ENCODE data around the gene MTUS2.

The MTUS2 gene

GRCh38 chr13:29513981-29514719 is 694.0 kb downstream of the MTUS2 start:
- DNase-seq, result no peak

DNA sequence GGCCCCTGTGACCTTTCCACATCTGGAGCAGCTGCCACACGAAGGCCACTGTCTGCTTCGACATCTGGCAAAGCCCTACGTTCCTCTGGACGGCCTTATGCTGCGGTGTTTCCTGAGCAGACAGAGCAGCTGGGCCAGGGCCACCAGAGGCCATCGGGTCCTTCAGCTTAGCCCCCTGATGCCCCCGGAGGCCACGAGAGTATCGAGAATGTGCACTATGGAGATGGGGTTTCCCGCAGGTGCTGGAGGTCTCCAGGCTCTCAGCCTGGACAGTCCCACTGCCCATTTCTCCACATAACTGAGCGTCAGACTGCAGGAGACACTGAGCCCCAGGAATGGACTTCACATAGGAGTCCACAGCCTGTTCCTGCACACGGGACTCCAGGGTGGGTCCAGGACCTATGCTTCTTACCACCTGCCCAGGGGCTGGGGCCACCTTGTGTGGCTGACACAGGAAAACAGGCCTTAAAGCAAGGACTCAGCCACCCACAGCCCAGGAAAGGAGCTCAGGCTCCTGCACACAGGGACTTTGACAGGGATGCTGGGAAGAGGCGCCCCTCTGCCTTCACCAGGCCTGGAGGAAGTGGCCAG is 694.7 kb downstream of the MTUS2 start:
- DNase-seq, result no peak

DNA sequence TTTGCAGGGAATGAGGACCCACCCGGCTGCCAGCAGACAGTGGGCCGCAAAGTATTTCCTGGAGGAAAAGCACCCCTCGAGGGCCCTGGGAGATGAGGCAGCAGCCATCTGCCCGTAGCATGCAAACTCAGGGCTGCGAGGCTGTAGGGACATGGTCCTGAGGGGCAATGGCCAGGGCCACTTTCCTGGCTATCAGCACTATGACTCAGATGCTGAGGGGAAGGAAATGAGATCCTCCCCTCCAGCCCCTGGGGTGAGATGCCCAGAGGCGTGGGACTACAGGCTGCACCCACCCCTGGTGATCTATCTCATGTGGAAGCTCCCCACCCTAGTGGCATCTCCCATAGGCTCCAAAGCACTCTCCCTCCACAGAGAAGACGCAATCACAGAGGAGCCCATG is 695.2 kb downstream of the MTUS2 start:
- DNase-seq, result no peak

DNA sequence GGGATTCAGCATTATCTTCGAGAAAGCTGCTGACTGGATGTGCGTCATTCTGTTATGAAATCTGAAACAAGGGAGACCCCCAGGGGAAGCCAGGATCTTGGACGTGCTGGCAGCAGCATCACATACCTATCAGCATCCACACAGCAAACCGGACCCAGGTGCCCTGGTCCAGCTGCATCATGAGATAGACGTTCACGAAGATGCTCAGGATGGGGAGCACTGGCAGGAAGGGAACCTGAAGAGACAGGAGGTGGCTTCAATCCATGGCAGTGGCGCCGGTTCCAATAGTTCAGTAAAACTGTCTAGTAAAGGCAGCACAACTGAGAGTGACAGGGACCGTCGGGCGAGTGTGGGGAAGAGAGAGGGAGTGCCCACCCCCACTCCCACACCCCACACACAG is 695.9 kb downstream of the MTUS2 start:
- DNase-seq, result no peak

- no peak for DNase-seq
Observed at GRCh38 chr13:29516880-29517279, 696.7 kb downstream of the MTUS2 start.

GRCh38 chr13:29519921-29520320 is 699.8 kb downstream of the MTUS2 start:
- no peak for DNase-seq

- DNase-seq, result no peak
Observed at GRCh38 chr13:29520671-29521070, 700.5 kb downstream of the MTUS2 start.

DNA sequence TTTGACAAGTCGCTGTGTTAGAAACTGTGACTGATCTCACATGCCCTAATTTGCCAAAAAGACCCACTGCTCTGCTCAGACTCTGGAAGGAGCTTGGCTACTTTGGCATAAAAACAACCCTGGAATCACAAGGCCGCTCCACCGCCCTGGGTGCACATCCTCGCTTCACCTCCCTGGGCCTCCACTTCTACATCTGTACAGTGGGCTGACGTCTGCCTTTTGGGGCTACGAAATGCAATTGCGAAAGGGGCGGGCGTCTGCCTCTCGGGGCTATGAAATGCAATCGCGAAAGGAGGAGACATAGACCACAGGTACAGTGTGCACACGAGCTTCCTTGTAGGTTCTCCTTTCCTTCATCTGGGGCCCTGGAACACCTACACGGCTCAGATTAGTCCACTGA is 701.2 kb downstream of the MTUS2 start:
- DNase-seq, result no peak

DNA sequence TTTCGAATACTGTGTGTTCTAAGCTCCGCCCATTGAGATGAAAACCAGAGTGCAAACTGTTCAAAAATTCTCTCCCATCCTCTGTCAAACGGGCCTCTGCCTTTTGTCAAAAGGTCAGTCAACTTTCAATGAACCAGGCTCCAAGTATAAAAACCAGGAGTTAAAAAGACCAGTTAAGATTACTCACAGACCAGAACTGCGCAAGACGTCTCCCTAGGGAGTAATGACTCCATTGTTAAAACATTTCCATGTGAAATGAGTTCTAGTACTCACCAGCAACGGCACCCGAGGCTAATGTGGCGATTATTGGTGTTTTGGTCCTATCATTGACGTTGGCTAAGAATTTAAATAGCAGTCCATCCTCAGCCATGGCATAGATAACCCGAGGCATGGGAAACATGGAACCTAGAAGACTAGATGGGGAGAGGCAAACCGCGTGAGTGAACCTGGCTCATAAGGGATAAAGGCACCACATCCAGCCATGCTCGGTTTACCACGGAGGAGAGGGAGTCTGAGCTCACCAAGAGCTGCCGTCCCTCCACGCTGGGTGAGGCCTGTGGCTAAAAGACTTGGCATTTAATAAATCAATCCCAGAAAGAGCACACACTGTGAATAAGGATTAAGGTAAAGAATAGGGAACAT is 702.0 kb downstream of the MTUS2 start:
- no peak for DNase-seq

- no peak for DNase-seq
Observed at GRCh38 chr13:29523199-29523961, 703.2 kb downstream of the MTUS2 start.

DNA sequence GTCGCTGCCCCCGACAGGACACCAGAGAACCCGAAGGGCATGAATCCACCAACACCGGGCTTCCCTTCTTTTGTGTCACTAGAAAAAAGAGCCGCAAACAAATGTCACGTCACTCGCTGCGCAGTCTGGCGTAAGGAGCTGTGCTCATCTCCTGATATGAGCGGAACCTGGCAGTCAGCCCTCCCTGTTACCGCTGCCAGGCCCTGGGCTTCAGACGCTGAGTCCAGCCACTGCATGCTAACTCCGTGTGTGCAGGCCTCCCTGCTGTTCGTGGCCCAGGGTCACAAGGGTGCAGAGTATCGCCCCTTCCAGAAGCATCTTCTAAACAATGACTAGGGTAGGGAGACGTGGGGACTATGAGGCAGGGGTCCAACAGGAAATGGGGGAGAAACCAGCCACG is 704.0 kb downstream of the MTUS2 start:
- no peak for DNase-seq

DNA sequence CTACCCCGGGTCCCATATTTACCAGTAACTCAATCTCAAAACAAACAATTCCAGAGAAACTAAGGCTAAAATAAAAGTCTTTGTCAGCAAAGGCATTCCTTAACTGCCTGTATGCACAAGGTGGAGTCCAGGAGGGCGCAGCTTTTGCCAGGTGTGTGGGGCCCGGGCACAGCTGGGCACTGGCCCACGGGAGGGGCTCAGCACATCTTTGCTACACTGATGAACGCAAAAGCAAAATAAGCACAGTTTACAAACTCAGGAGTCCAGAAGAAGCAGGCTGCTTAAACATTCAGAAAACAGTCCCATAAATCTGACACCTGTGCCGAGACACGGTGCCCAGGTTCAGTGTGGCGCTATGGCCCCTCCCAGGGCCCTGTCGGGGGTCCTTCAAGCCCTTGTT is 704.5 kb downstream of the MTUS2 start:
- no peak for DNase-seq

DNA sequence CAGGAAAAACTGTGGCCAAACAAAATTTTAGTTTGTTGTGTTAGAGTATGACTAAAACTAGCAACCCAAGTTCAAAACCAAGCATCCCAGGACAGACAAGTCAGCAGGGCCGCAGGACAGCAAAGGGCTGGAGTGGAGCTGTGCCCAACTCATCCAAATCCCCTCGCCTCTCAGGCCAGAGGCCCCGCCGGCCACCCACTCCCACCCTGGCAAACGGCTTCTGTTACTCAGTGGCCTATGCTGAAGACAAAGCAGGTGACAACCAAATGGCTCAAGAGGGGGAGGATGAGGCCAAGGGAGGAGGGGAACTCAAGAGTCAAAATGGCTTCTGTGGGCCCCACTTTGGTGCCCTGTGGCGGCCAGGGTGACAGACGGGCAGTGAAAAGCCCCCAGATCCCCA is 705.6 kb downstream of the MTUS2 start:
- no peak for DNase-seq

DNA sequence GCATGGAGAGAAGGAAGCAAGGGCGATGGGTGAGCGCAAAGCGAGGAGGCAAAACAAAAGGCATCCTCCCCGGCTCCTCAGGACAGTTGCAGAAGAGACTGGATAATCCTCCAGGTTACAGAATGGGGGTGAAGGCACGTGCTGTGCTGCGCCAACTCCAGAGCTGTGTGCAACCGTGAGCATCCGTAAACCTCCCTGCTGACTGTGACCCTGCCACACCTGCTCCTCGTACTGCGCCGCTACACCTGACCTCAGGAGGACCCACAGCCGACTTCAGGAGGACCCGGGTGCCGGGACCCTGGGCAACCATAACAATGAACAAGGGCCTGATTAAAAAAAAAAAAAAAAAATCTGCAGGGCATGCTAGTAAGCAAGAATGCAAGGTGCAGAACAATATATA is 706.6 kb downstream of the MTUS2 start:
- no peak for DNase-seq

GRCh38 chr13:29527511-29527910 is 707.4 kb downstream of the MTUS2 start:
- DNase-seq, result no peak

DNA sequence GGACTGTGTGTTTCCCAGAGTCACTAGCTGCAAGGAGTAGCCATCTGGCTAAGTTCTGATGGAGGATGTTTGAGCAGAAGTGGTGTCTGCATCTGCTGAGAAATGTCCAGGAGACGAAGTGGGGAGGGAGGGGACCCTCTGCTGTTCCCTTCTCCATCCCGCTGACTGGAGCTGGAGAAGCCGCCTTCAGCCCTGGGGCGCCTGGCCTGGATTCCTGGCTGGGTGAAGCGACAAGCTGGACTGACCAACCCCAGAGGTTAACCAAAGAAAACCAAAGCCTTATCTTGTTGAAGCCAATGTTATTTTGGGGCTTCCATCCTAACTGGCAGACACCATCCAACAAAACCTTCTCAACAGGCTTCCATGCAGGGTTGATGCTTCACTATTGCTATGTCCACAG is 707.8 kb downstream of the MTUS2 start:
- no peak for DNase-seq

- DNase-seq, result no peak
Observed at GRCh38 chr13:29529754-29530153, 709.6 kb downstream of the MTUS2 start.

GRCh38 chr13:29530901-29531300 is 710.8 kb downstream of the MTUS2 start:
- no peak for DNase-seq

DNA sequence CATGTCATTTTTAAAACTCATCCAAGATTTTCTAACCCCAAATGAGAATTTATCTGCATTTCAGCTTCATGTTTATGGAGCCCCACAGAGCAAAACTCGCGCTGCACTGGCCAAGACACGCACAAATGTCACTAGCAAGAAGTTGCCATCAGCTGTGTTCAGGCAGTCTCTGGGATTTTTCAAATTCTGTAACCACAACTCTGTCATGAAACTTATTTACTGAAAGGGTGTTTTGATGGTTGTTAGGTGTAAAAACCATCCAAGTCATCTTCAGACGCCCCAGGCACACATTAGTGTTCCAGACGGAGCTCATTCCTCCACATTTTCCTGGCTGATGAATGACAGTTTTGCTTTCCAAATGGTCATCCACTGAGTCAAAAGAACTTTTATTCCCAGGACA is 712.0 kb downstream of the MTUS2 start:
- DNase-seq, result no peak

GRCh38 chr13:29532821-29533220 is 712.7 kb downstream of the MTUS2 start:
- no peak for DNase-seq

DNA sequence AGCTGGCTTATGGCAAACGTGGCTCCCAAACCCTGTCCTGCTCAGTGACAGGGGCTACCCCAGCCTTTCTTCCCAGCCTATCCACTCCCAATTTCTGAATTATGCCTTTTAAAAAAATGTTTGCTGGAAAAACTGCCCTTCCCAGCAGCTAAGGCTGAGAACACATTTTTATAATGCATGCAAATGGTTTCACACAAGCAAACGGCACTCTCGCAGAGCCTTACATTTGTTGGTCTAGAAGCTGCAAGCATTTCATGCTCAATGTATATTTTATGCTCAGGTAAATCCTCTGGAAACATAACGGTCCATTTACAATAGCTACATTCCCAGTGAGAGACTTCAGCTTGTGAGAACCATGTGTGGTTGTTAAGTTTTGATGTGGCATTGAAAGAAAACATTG is 713.9 kb downstream of the MTUS2 start:
- DNase-seq, result no peak

- DNase-seq, result no peak
Observed at GRCh38 chr13:29535663-29536655, 715.8 kb downstream of the MTUS2 start.

Data from activated CD4-positive, alpha-beta T cell treated with anti-CD3 and anti-CD28 coated beads for 1 hour (primary cell).